AG04449 (cell line): ENCODE results near the gene CRY2.
"Not testable (repeated sequence)": the region's sequence is repeated elsewhere in the genome, so short reads cannot be mapped to it uniquely, and the experiment has no call there.

Experiments used
- CTCF ChIA-PET: fragments of 350-600 bp; formaldehyde crosslinking; extraction: SDS; loops from one replicate; lab custom pipeline; 2021; ENCODE audit warnings: antibody characterized with exemption; lab: Yijun Ruan, JAX
- POLR2A ChIA-PET: fragments of 400-600, 350-600 bp; formaldehyde crosslinking; extraction: SDS; loops from one replicate; lab custom pipeline; 2020; ENCODE audit warnings: antibody characterized with exemption, inconsistent platforms; lab: Yijun Ruan, JAX
- DNase-seq: peaks from one replicate; pipeline ENCODE4 v3.0.0-alpha.2; 2010; ENCODE audit warnings: low read depth, low spot score
- H3K4me3 ChIP-seq: 2 replicates; pipeline ENCODE4 v1.5.1; 2011; ENCODE audit warnings: low read depth, mild to moderate bottlenecking, control low read depth, low read length
- CTCF ChIP-seq: IDR thresholded peaks from one replicate; pipeline ENCODE4 v1.5.1; 2011; ENCODE audit warnings: mild to moderate bottlenecking, moderate library complexity, low read length, control low read depth, inconsistent platforms; ENCODE audit not compliant: insufficient read depth; ENCODE audit errors: missing control alignments

Gene CRY2

GRCh38 chr11:45828996-45829395 lies 18.3 kb upstream of the CRY2 start:
- no peak for DNase-seq
- CTCF ChIA-PET: interaction anchor here (7.4 kb wide), 1 partner anchor 15 kb away, joined by 118 read pairs; no protein-coding TSS in a partner anchor
- POLR2A ChIA-PET: no interaction called here
- TF ChIP-seq CTCF: no peak
- no peak overlapping the region for H3K4me3 ChIP-seq

DNA sequence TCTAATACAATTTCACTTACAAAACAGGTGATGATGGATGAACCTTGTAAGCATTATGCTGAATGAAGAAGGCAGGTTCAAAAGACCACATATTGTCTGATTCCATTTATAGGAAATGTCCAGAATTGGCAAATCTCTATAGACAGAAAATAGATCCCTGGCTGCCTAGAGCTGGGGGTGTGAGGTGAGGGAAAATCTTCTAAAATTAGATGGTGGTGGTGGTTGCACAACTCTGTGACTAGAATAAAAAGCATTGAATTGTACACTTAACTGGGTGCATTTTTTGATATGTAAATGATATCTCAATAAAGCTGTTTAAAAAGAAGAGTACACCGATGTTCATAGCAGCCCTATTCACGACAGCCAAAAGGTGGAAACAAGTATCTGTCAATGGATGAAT lies 16.7 kb upstream of the CRY2 start:
- no peak for DNase-seq
- CTCF ChIA-PET: interaction anchor here (0.8 to 7.4 kb wide), 3 partner anchors 9 to 13 kb away, joined by 3 to 118 read pairs (median 4); no protein-coding TSS in a partner anchor
- POLR2A ChIA-PET: no interaction called here
- no peak for TF ChIP-seq CTCF
- H3K4me3 ChIP-seq: no peak overlapping the region

- ChIA-PET POLR2A (no interaction called here), CTCF (interaction anchor here (7.4 kb wide), 1 partner anchor 11 kb away, joined by 118 read pairs; no protein-coding TSS in a partner anchor)
- no peak for DNase-seq
- no peak for TF ChIP-seq CTCF
- no peak overlapping the region for H3K4me3 ChIP-seq
Observed at GRCh38 chr11:45832811-45833441, 14.3 kb upstream of the CRY2 start.

GRCh38 chr11:45833761-45834160 lies 13.5 kb upstream of the CRY2 start:
- DNase-seq: no peak
- no peak overlapping the region for H3K4me3 ChIP-seq
- ChIA-PET CTCF (interaction anchor here (7.4 kb wide), 1 partner anchor 10 kb away, joined by 118 read pairs; no protein-coding TSS in a partner anchor), POLR2A (interaction anchor here (0.6 kb wide), 1 partner anchor 1974 kb away, joined by 3 read pairs; no protein-coding TSS in a partner anchor)
- TF ChIP-seq CTCF: no peak

DNA sequence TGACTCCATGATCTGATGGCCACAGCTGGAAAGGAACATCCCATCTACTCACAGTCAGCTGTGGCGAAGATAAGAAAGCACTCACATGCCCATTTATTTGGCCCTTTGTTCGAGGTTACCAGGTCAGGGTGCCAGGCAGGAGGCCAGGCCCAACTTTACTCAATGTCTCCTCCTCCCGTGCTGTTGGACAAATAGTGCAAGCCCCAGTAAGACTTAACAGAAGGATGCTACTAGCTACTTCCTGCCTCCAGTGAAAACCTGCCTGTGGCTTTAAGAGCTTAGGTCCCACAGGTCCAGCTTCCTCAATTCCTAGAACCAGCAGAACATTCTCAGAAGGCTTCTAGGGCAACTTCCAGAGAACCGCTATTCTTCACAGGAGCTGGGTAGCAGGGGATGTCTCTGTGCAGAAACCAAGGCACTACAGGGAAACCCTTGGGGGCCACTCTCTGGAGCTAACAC lies 12.9 kb upstream of the CRY2 start:
- no peak for TF ChIP-seq CTCF
- POLR2A ChIA-PET: interaction anchor here (0.6 kb wide), 1 partner anchor 1973 kb away, joined by 3 read pairs; no protein-coding TSS in a partner anchor
- H3K4me3 ChIP-seq: no peak overlapping the region
- CTCF ChIA-PET: interaction anchor here (7.4 kb wide), 1 partner anchor 10 kb away, joined by 118 read pairs; no protein-coding TSS in a partner anchor
- no peak for DNase-seq

DNA sequence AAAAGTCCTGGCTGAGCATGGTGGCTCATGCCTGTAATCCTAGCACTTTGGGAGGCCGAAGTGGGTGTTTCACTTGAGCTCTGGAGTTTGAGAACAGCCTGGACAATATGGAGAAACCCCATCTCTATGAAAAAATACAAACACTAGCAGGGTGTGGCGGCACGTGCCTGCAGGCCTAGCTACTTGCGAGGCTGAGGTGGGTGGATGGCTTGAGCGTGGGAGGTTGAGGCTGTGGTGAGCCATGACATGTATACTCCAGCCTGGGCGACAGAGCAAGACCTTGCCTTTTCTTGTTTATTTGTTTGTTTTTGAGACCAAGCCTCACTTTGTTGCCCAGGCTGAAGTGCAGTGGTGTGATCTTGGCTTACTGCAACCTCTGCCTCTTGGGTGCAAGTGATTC lies 8.1 kb upstream of the CRY2 start:
- CTCF ChIA-PET: no interaction called here
- DNase-seq: no peak
- H3K4me3 ChIP-seq: no peak overlapping the region
- no peak for TF ChIP-seq CTCF
- POLR2A ChIA-PET: no interaction called here

DNA sequence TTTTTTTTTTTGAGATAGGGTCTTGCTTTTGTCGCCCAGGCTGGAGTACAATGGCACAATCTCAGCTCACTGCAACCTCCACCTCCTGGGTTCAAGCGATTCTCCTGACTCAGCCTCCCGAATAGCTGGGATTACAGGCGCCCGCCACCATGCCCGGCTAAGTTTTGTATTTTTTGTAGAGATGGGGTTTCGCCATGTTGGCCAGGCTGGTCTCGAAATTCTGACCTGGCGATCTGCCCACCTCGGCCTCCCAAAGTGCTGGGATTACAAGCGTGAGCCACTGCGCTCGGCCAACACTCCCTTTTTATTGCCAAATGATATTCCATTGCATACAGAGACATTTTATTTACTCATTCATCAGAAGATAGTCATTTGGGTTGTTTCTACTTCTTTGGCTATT lies 7.0 kb upstream of the CRY2 start:
- H3K4me3 ChIP-seq, CTCF ChIA-PET, POLR2A ChIA-PET, DNase-seq: not testable (repeated sequence)
